Thyroid gland (tissue), 4 donors: ENCODE data around the gene EHD2.

ENCODE experiments used
- CTCF ChIP-seq, 6 experiments: fragments of 200-600 bp in 3 of 6; fragments of 450-650 bp in 3 of 6; sonication (generic) in 3 of 6; IDR thresholded peaks; one replicate each; pipeline ENCODE4 v1.5.1; 2016 to 2019; ENCODE audit warnings: antibody characterized with exemption in 6 of 6, mild to moderate bottlenecking in 2 of 6, inconsistent platforms in 1 of 6, moderate library complexity in 1 of 6
- POLR2A ChIP-seq, 2 donors: fragments of 450-650 bp; IDR thresholded peaks; one replicate each; pipeline ENCODE4 v1.6.1; 2017; ENCODE audit warnings: antibody characterized with exemption in 2 of 2, mild to moderate bottlenecking in 2 of 2, moderate library complexity in 1 of 2

- TF ChIP-seq POLR2A (IDR thresholded peaks at IDR 0.05) (no peak), CTCF (IDR thresholded peaks at IDR 0.05) (no peak)
These were observed 13.2 kb downstream of the EHD2 start for GRCh38 chr19:47726467-47726866.
